Measurements from ENCODE around the gene AFG1L.
A peak's percentile ranks its signal among the peaks of the same experiment; 100 is the strongest.

Gene AFG1L

DNA sequence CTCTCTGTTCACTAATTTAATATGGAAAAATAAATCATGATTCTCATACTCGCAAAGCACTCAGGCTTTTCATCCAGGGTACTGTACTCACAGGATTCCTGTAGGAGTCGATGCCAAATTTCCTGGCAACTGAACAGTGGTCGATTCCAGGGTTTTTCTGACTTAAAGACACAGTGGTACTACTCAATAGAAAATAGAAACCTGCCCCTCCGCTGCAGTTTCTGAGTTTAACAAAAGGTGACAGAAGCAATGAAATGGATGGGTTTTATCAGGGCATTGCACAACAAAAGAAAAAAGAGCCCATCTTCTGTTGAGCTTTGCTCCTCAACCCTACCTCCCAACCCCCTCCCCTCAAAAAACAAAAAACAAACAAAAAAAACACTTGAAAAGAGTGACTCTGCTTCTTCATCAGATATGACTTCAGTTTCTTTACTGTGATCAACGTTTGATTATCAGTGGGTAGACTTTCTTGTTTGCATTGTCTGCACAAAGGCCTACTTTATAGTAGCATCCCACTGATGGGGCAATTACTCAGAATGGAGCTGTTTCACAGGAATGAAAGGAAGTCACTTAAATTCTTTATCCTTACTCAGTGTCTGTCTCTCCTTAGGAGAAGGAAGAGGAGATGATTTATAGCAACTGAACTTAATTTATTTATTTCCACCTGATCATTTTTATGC, 169.7 kb downstream of the AFG1L start:
- no peak for DNase-seq

DNA sequence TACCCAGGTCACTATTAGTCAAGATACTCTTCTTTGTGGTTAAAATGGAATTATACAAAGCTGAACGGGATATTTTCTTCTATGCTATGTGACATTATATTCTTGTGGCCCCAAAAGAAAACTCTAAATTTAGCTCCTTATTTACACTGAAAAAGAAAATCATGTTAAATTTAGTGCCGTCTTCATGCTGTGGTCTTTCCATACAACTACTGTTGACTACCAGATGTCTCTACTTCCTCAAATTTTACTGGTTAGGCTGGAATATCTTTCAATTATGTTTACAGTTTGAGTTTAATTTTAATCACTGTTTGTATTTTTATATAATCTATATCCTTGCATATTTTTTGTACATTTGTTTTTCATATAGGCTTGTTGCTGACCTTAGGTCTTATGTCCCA, 170.2 kb downstream of the AFG1L start:
- no peak for DNase-seq

DNA sequence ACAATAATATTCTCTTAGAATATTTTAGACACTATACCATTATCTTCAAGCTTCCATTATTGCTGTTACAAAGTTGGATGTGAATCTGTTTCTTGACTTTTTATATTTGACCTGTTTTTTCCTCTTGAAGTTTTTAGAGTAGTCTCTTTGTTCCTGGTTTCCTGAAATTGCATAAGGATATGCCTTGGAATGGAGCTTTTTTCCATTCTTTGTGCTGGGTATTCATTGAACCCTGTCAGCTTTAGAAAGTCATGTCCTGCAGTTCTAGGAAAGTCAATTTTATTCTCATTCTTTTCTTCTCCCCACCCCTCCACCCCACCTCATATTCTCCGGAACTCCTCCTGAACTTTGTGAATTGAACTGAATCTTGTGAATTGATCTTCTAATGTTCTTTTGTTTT, 173.5 kb downstream of the AFG1L start:
- DNase-seq = no peak

DNA sequence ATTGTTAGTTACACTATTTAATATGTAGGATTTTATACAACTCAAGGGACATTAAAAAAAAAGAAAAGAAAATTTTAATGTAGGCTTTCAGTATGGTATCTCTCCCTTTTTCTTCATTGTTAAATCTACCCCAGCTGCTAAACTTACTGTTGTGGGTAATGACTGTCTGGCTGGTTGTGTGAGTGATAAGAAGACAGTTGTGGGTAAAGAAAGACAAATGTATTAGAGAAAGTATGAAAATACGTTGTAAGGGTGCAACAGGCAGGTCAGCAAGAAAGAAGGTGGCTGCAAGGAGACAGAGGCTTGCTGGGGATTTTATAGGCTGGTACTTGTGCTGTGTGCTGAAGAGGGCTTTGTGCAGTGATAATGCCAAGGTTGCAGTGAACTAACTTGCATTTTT, 174.5 kb downstream of the AFG1L start:
- no peak for DNase-seq

DNA sequence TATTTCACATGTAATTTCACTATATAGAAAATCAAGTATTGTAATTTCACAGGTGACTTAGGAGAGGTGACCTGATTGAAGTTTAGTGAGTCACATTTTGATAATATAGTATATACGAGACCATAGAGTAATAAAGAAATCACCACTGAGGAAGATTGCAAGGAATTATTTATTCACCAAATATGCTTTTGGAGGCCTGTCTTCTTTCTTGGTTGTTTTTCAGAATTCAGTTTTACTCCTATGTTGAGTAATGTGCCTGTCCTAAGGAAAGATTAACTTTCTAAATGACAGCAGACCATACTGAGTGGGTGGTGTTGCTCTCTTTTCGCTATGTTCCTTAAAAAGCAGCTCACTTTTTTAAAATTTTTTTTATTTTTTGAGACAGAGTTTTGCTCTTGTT, 178.3 kb downstream of the AFG1L start:
- no peak for DNase-seq

DNA sequence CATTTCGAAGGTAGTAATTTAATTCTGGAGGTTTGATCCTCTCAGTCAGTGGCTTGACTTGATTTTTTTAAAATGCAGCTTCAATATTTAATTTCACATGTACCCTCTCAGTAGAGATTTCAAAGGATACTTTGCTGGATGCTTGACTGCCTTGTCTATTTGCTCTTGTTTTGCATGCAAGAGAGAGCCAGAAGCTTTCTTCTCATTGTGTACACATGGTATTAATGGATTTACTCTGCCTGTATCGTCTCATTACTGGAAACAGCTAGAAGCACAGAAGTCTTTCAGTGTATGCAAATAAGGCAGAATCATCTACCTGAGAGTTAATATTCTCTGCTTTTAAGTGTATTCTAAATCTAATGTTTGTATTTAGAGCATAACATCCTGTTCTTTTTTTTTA, 181.5 kb downstream of the AFG1L start:
- DNase-seq = no peak

DNA sequence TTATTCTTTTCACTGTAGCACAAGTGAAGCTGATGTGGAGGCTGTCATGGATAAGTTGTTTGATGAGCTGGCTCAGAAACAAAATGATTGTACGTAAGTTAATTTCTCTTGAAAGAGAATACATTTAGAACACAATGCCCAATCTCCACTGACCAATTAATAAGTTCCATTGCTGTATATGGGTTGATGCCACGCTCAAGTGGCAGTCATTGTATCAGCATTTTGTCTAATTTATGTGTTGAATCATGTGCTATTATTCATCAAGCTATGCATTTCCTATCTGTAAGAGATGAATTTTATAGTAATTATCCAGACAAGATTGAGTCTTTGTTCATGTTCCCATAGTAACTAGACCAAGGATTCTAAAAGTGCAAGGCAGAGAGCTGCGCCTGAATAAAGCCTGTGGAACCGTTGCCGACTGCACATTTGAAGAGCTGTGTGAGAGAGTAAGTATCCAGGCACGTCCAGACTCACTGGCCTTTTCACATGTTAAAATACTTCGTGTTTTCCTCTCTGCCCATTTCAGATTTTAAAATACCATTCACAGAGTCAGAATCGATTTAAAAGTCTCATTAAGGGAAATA, 182.1 kb downstream of the AFG1L start:
- no peak for DNase-seq

DNA sequence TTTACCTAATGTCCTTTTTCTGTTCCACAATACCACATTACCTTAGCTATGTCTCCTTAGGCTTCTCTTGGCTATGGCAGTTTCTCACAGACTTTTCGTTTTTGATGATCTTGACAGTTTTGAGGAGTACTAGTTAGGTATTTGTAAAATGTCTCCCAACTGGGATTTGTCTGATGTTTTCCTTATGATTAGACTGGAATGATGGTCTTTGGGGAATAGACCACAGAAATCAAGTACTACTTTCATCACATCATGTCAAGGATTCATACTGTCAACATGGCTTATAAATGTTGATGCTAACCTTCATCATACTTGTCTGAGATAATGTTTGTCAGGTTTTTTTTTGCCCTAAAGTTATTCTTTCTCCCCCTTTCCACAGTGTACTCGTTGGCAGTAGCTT, 187.7 kb downstream of the AFG1L start:
- DNase-seq = no peak

DNA sequence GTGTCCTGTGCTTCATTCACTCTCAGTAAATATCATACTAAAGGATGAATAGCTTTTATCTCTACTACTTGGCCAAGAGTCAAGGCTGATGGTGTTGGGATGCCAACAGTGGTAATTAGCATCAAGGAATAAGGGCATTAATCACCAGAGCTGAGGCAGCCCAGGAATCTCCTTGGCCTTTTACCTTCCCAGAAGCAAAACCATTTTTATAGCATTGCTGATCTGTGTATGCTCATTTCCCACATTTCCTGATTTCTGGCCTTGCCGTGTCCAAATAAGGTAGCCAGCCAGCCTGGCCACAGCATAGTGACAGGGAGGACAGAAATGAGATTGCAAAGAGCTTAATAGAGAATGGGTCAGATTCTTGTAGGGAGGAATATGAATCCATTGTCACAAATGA, 189.2 kb downstream of the AFG1L start:
- no peak for DNase-seq

DNA sequence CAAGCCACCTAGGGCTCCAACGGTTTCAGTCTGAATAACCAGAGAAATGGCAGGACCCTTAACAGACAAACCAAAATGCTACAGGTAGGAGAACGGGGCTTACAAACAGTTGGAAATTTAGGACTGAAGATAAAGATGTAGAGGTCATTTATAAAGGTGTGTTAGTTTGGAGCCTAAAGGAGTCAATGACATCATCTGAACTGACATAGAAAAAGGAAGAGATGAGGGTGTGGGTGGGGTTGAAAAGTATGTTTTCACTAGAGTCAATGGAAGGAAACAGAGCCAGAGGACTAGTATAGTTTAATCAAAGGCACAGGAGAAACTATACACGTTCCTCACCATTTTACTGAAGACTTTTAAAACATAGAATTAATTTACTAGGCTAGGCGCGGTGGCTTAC, 194.8 kb downstream of the AFG1L start:
- DNase-seq = no peak

DNA sequence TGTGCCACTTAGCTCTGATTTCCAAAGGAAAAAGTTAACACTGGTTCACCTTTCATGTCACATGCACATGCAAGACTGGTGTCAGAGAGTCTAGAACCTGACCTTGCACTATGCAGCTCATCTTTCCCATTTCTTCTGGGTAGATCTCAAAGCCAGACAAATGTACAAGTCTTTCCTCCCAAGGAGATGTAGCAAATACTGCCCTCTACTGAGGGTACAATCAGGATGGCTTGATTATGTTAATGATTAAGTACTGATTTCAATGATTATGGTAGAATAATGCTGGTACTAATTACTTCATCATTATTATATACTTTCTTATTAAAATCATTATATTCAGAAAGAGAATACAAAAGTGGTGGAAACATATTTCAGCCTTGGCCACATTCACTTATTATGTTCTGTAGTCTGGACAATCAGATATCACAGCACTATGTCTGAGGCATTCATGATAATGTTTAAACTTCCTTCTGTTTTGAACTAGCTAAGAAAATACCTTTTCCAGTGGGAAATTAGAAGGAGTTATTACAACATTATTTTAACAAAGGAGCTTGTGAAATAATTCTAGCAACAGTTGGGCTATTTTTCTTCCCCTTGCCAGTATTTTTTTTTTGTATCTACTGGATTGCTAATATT, 197.4 kb downstream of the AFG1L start:
- DNase-seq = peak; percentile 49

DNA sequence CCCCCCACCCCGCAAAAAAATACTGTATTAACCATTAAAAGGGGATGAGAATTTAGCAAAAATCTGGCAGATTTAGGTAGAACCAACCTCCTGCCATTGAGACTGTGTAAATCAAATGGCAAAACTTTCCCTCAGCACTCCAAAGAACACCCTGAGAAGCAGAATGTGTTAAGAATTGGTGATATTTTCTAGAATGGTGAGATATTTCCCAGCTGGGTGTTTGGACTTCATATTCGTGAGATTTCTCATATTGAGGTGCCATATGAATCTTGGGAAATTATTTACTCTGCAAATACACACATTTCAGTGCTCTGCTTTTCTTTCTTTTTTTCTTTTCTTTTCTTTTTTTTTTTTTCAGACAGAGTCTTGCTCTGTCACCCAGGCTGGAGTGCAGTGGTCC, 199.6 kb downstream of the AFG1L start:
- DNase-seq = no peak

DNA sequence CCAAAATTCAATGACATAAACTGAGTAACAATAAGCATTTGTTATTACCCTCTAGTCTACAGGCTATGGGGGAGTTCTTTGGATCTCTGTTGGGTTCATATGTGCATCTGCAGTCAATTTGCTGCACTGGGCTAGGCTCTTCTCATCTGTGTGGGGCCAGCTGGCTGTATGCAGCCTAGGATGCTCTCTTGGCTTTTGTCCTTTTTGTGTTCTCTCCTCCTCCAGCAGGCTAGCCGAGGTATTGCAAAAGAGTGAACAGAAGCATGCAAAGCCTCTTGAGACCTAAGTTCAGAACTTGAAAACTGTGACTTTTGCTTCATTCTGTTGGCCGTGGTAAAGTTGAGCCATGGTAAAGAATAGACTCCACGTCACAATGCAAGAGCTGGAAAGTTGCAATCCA, 203.0 kb downstream of the AFG1L start:
- DNase-seq = peak; percentile 31

DNA sequence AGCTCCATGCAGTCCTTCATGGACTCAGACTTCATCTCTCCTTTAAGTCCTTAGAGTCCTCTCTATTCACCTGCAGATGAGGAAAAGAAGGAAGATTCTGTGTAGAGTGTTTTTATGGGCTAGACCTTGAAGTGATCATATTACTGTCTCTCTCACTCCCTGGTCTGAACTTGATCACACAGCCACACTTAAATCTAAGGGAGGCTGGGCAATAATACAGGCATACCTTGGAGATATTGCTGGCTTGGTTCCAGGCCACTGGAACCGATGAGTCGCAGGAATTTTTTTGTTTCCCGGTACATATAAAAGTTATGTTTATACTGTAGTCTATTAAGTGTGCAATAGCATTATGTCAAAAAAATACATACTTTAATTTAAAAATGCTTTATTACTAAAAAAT, 206.7 kb downstream of the AFG1L start:
- peak; percentile 5 for DNase-seq

DNA sequence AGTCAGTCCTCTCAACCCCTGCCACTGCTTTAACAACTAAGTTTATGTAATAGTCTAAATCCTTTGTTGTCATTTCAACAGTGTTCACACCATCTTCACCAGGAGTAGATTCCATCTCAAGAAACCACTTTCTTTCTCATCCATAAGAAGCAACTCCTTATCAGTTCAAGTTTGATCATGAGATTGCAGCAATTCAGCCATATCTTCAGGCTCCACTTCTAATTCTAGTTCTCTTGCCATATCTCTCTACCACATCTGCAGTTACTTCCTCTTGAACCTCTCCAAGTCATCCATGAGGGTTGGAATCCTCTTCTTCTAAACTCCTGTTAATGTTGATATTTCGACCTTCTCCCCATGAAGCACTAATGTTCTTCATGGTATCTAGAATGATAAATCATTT, 208.0 kb downstream of the AFG1L start:
- no peak for DNase-seq

DNA sequence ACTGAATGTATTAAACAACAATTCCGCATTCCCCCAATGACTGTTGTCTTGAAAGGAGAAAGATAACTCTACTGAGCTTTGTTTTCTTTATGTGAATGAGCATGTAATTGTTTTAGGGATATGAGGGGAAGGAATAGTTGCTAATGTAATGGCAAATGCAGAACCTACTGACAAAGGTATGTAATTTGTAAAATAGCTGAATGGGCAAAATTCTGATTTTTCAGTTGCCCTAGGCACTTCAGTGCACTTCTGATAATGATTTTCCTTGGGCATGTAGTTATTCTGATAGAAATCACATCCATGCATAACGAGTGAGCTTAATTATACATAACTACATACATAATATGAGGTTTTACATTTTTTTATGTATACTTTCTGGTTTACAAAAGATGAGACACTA, 212.5 kb downstream of the AFG1L start:
- DNase-seq = no peak

DNA sequence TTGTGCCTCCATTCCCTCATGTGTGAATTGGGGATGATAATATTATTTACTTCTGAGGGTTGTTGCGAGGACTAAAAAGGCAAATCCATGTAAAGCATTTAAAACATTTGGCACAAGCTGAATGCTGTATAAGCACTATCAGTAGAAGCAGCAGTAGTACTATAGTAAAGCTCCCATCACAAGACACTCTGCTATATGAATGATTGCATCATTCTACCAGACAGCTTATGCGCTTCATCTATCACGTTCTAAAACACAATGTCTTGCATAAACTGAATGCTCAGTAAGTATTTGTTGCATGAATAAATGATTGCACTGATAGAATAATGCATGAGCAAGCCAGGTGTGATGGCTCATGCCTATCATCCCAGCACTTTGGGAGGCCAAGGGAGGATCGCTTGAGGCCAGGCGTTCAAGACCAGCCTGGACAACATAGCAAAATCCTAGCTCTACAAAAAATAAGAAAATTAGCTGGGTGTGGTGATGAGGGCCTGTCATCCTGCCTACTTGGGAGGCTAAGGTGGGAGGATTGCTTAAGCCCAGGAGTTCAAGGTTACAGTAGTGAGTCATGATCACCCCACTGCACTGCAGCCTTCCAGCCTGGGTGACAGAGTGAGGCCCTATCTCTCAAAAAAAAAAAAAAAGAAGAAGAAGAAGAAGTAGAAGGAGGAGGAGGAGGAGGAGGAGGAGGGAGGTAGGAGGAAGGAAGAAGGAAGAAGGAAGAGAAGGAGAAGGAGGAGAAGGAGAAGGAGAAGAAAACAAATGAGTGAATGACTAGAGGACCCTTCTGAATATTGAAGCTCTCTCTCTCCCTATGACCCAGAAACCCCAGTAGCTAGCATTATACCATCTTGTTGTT, 215.8 kb downstream of the AFG1L start:
- DNase-seq = no peak

DNA sequence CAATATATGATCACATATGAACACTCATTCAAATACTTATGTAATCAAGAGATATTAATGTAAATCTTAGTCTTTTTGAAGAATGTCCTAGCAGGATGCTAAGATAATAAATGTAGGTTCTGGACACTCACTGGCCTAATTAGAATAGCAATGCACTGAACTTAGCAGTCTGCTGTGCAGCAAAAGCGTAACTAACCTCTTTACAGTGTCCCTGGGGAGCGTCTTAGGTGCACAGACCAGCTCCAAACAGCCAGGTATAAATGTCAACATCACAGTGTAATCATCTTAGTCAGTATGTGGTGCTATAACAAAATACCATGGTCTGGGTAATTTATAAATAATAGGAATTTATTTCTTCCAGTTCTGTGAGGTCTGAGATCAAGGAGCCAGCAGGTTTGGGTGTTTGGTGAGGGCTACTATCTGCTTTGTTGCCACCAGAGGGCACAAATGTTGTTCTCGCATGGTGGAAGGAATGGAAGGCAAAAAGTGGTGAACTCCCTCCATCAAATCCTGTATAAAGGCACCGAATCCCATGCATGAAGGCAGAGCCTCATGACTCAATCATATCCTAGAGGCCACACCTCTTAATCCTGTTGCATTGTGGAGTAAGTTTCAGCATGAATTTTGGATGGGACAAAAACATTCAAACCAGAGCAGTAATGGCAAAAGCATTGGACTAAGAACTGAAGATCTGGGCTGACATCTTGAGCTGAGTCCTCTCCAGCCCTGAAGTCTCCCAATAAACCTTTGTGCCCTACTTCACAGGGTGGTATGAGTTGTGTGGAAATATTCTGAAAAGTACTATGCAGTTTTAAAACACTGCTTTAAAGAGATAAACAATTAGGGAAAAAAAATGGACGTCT, 224.1 kb downstream of the AFG1L start:
- peak; percentile 55 for DNase-seq

DNA sequence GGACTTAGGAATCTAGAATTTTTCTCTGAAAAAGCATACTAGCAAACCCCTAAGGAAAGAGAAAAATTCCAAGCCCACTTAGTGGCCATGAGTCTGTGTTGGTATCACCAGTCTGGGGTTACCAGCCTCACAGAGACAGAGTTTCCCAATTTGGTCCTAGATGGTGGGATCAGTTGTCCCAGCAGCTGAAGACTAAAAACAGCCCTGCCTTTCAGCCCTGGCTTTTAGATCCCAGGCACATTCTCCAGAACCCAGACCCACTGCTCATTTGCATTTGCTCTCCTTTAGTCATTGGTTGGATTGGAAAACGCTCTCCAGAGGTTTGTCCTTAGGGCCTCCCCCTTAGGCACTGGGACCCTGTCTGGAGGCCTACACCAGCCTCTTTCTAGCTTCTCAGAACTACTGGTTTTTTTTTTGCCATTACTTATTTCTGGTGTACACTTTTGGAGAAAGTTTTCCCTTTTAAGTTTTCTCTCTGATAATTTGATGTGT, 226.8 kb downstream of the AFG1L start:
- no peak for DNase-seq

DNA sequence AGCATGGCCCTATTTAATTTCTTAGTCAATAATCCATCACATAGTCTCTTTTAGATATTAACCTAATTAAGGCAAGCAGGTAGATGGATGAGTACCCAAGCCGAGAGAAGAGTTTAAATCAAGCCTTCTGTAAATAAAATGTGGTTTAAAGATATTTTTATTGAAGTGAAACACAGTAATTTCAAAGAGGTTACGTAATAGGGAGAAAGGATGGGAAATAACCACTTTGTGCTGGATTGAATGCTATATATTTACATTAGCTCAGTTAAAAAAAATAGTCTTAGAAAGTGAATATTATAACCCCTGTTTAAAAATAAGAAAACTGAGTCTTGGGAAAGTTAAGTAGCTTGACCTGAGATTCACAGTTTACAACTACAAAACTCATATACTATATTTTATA, 228.8 kb downstream of the AFG1L start:
- DNase-seq = no peak

DNA sequence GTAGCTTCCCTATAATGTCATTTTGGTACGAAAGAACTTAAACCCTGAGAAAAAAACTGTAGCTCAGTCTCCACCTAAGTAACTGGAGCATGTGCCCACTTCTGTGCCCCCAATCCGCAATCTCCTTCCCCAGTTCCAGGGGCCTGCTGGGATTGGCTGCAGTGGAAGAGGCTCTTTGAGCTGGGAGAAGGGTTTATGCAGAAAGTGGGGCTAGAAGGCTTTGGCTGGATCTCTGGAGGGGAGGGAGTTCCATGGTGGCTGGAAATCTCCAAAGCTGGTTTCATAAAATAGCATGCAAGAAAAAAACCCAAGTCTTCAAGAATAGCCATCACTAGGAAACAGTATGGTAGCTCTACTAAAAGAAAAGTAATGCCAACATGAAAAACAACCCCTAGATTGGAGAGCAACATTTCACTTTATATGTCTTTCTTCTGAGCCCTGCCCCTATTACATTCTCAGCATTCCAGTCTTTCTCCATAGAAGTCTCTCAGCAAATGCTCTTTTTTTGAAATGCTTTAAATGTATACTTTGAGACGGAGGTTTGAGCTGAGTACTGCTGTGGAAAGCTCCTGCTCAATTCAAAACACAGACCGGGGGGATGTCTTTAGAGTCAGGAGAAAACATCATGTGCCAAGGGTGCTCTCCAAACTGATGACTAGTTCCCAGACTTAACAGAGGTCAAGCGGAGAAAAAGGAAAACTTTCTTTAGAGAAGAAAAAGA, 229.8 kb downstream of the AFG1L start:
- DNase-seq = no peak

DNA sequence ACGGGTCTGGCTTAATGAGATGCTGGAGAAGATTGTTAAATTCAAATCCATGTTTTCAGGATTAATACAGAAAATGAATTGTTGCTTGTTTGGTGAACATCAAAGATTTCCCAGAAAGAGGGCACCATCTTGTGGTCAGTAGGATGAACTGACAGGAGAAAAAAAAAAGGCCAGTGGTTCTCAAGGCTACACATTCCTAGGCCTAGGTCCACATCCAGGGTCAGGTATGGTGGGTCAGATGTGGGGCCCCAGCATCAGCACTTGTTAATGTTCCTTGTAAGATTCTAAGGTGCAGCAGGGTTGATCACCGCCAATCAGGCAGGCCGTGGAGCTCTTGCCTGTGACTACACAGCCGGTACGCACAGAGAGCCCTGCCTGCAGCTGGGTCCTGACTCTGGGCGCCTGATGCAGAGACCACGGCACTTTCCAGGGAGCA, 231.9 kb downstream of the AFG1L start:
- peak; percentile 52 for DNase-seq

Data from NCI-H2171 treated with DMSO at 0.1 percent for 48 hours (cell line).